ENCODE data around the gene TMEM163. TPM values are rescaled to one million over a fixed set of nuclear protein-coding genes. Genes with fewer than 3 reads are reported as not detected.

TMEM163 gene
- total RNA-seq, 2 experiments from 2014 or later, result not detected

GRCh38 chr2:134461511-134461910, 257.3 kb downstream of the TMEM163 start:
- intact Hi-C loops (cut with micrococcal nuclease), result no loop called here
- H3K9me3 Mint-ChIP-seq, result no peaks in the 10 kb centered on the region
- no peaks in the 10 kb centered on the region for H3K27me3 Mint-ChIP-seq
- ChIA-PET POLR2A (interaction anchor here (0.6 kb wide), 1 partner anchor 1248 kb away, joined by 3 read pairs; no protein-coding TSS in a partner anchor), CTCF (interaction anchor here (1.6 to 2.1 kb wide), 4 partner anchors 10 to 439 kb away, joined by 3 to 8 read pairs (median 6); no protein-coding TSS in a partner anchor)
- ATAC-seq (no peak), DNase-seq (no peak)
- TF ChIP-seq CTCF (IDR thresholded peaks at IDR 0.05), result no peak
- no peak overlapping the region for H3K4me3 Mint-ChIP-seq
- no peaks in the 10 kb centered on the region for H3K4me1 Mint-ChIP-seq (ENCODE audit: low read depth)
- no peaks in the 10 kb centered on the region for H3K36me3 Mint-ChIP-seq (ENCODE audit: low read depth)
- no peak overlapping the region for H3K27ac Mint-ChIP-seq

GRCh38 chr2:134460583-134460998, 258.2 kb downstream of the TMEM163 start:
- intact Hi-C loops (cut with micrococcal nuclease), result no loop called here
- ATAC-seq, result peak; percentile 66
- Mint-ChIP-seq H3K36me3 (ENCODE audit: low read depth) (no peaks in the 10 kb centered on the region), H3K9me3 (no peaks in the 10 kb centered on the region), H3K27me3 (no peaks in the 10 kb centered on the region), H3K4me3 (no peak overlapping the region), H3K4me1 (ENCODE audit: low read depth) (no peaks in the 10 kb centered on the region), H3K27ac (no peak overlapping the region)
- POLR2A ChIA-PET, result interaction anchor here (1.4 kb wide), 1 partner anchor 9 kb away, joined by 3 read pairs; no protein-coding TSS in a partner anchor
- DNase-seq, result peak; percentile 49
- CTCF ChIA-PET, result interaction anchor here (0.9 to 2.1 kb wide), 8 partner anchors 9 to 440 kb away, joined by 3 to 8 read pairs (median 3); no protein-coding TSS in a partner anchor
- peak; percentile 45 for TF ChIP-seq CTCF (IDR thresholded peaks at IDR 0.05)

GRCh38 chr2:134459706-134460406, 258.9 kb downstream of the TMEM163 start:
- Mint-ChIP-seq H3K4me1 (ENCODE audit: low read depth) (no peaks in the 10 kb centered on the region), H3K4me3 (no peak overlapping the region), H3K27ac (no peak overlapping the region), H3K36me3 (ENCODE audit: low read depth) (peaks cover 1% of the 10 kb centered on the region), H3K27me3 (no peaks in the 10 kb centered on the region), H3K9me3 (no peaks in the 10 kb centered on the region)
- intact Hi-C loops (cut with micrococcal nuclease), result no loop called here
- ChIA-PET CTCF (interaction anchor here (0.9 to 2.1 kb wide), 9 partner anchors 8 to 441 kb away, joined by 3 to 8 read pairs (median 3); no protein-coding TSS in a partner anchor), POLR2A (interaction anchor here (1.4 kb wide), 1 partner anchor 9 kb away, joined by 3 read pairs; no protein-coding TSS in a partner anchor)
- no peak for TF ChIP-seq CTCF (IDR thresholded peaks at IDR 0.05)
- ATAC-seq, result no peak
- no peak for DNase-seq

GRCh38 chr2:134458950-134459349, 259.9 kb downstream of the TMEM163 start:
- Mint-ChIP-seq H3K27ac (no peak overlapping the region), H3K36me3 (ENCODE audit: low read depth) (peaks cover 1% of the 10 kb centered on the region), H3K9me3 (no peaks in the 10 kb centered on the region), H3K4me1 (ENCODE audit: low read depth) (no peaks in the 10 kb centered on the region), H3K4me3 (no peak overlapping the region), H3K27me3 (no peaks in the 10 kb centered on the region)
- ATAC-seq (no peak), DNase-seq (no peak)
- intact Hi-C loops (cut with micrococcal nuclease), result no loop called here
- ChIA-PET CTCF (interaction anchor here (1.3 kb wide), 1 partner anchor 8 kb away, joined by 3 read pairs; no protein-coding TSS in a partner anchor), POLR2A (no interaction called here)
- TF ChIP-seq CTCF (IDR thresholded peaks at IDR 0.05), result no peak

- CTCF ChIA-PET, result interaction anchor here (1.3 kb wide), 1 partner anchor 8 kb away, joined by 3 read pairs; no protein-coding TSS in a partner anchor
- no peaks in the 10 kb centered on the region for H3K27me3 Mint-ChIP-seq
- peaks cover 1% of the 10 kb centered on the region for H3K36me3 Mint-ChIP-seq (ENCODE audit: low read depth)
- intact Hi-C loops (cut with micrococcal nuclease), result no loop called here
- no peaks in the 10 kb centered on the region for H3K4me1 Mint-ChIP-seq (ENCODE audit: low read depth)
- no peak for DNase-seq
- H3K27ac Mint-ChIP-seq, result no peak overlapping the region
- ATAC-seq, result no peak
- no peak for TF ChIP-seq CTCF (IDR thresholded peaks at IDR 0.05)
- no peaks in the 10 kb centered on the region for H3K9me3 Mint-ChIP-seq
- POLR2A ChIA-PET, result no interaction called here
- no peak overlapping the region for H3K4me3 Mint-ChIP-seq
Observed at GRCh38 chr2:134458473-134458853, 260.3 kb downstream of the TMEM163 start.
